ENCODE results near the gene PNLIPRP1.
A peak's percentile ranks its signal among the peaks of the same experiment; 100 is the strongest.

DNA sequence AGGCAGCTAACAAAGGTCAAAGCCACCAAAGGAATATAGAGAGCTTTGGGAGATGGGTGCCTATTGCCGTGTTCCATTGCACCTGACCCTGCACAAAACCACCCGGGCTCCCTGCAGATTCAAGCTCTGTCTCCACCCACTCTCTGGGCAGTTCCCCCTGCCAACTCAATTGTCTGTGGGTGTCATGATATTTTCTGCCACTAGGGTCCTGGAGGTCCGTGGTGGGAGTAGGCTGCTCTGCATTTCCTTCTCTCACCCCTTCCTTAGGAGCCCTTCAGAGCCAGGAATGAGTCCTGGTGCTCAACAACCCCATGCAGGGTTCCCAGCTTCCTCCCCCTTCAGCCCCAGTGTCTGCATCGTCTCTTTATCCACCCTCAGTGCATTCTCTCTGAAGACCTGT, 64.1 kb downstream of the PNLIPRP1 start:
- TF ChIP-seq, protein P1, sequence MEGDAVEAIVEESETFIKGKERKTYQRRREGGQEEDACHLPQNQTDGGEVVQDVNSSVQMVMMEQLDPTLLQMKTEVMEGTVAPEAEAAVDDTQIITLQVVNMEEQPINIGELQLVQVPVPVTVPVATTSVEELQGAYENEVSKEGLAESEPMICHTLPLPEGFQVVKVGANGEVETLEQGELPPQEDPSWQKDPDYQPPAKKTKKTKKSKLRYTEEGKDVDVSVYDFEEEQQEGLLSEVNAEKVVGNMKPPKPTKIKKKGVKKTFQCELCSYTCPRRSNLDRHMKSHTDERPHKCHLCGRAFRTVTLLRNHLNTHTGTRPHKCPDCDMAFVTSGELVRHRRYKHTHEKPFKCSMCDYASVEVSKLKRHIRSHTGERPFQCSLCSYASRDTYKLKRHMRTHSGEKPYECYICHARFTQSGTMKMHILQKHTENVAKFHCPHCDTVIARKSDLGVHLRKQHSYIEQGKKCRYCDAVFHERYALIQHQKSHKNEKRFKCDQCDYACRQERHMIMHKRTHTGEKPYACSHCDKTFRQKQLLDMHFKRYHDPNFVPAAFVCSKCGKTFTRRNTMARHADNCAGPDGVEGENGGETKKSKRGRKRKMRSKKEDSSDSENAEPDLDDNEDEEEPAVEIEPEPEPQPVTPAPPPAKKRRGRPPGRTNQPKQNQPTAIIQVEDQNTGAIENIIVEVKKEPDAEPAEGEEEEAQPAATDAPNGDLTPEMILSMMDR (IDR thresholded peaks at IDR 0.05) = peak in 1 of 5 experiments; percentile 14
- TF ChIP-seq EP300 (IDR thresholded peaks at IDR 0.05) (no peak), POLR2A (IDR thresholded peaks at IDR 0.05) (no peak)

Measured in tibial nerve (tissue), 4 donors.